8988T (cell line): Measurements from ENCODE around the gene CAPN15.
"Not testable (repeated sequence)": the region's sequence is repeated elsewhere in the genome, so short reads cannot be mapped to it uniquely, and the experiment has no call there.

Experiments used
- DNase-seq: peaks from one replicate; pipeline ENCODE4 v3.0.0; 2011

CAPN15 gene

GRCh38 chr16:507527-507926, 20.0 kb upstream of the CAPN15 start:
- not testable (repeated sequence) for DNase-seq

- DNase-seq = no peak
Measured at GRCh38 chr16:507996-508395, 19.5 kb upstream of the CAPN15 start.

GRCh38 chr16:508884-509736, 18.4 kb upstream of the CAPN15 start:
- DNase-seq = no peak

- DNase-seq = no peak
Measured at GRCh38 chr16:510066-510825, 17.3 kb upstream of the CAPN15 start.

GRCh38 chr16:512802-513201, 14.7 kb upstream of the CAPN15 start:
- no peak for DNase-seq

GRCh38 chr16:513950-514349, 13.6 kb upstream of the CAPN15 start:
- DNase-seq = no peak

GRCh38 chr16:515175-515938, 12.2 kb upstream of the CAPN15 start:
- no peak for DNase-seq

GRCh38 chr16:515939-516226, 11.6 kb upstream of the CAPN15 start:
- DNase-seq = no peak

- no peak for DNase-seq
Measured at GRCh38 chr16:516301-516700, 11.2 kb upstream of the CAPN15 start.

GRCh38 chr16:518858-519257, 8.7 kb upstream of the CAPN15 start:
- no peak for DNase-seq

- no peak for DNase-seq
Measured at GRCh38 chr16:519425-519824, 8.1 kb upstream of the CAPN15 start.

GRCh38 chr16:519841-520687, 7.4 kb upstream of the CAPN15 start:
- no peak for DNase-seq

GRCh38 chr16:520847-521246, 6.7 kb upstream of the CAPN15 start:
- no peak for DNase-seq

GRCh38 chr16:521381-522210, 5.9 kb upstream of the CAPN15 start:
- no peak for DNase-seq

- DNase-seq = no peak
Measured at GRCh38 chr16:522320-523096, 5.0 kb upstream of the CAPN15 start.

GRCh38 chr16:523097-523741, 4.3 kb upstream of the CAPN15 start:
- no peak for DNase-seq

GRCh38 chr16:524274-525040, 3.1 kb upstream of the CAPN15 start:
- DNase-seq = no peak

GRCh38 chr16:525123-525519, 2.4 kb upstream of the CAPN15 start:
- no peak for DNase-seq

- DNase-seq = no peak
Measured at GRCh38 chr16:525520-526180, 1.9 kb upstream of the CAPN15 start.
